GM21515 (cell line): ENCODE results near the gene ILRUN.
"Not testable (repeated sequence)": the region's sequence is repeated elsewhere in the genome, so short reads cannot be mapped to it uniquely, and the experiment has no call there.

Source experiments
- ATAC-seq: cut with Tn5 transposase; IDR thresholded peaks from one replicate; pipeline ENCODE4 v1.9.1; 2021; ENCODE audit not compliant: unreplicated experiment

ILRUN gene

GRCh38 chr6:34665019-34665418 is 31.5 kb downstream of the ILRUN start:
- no peak for ATAC-seq

DNA sequence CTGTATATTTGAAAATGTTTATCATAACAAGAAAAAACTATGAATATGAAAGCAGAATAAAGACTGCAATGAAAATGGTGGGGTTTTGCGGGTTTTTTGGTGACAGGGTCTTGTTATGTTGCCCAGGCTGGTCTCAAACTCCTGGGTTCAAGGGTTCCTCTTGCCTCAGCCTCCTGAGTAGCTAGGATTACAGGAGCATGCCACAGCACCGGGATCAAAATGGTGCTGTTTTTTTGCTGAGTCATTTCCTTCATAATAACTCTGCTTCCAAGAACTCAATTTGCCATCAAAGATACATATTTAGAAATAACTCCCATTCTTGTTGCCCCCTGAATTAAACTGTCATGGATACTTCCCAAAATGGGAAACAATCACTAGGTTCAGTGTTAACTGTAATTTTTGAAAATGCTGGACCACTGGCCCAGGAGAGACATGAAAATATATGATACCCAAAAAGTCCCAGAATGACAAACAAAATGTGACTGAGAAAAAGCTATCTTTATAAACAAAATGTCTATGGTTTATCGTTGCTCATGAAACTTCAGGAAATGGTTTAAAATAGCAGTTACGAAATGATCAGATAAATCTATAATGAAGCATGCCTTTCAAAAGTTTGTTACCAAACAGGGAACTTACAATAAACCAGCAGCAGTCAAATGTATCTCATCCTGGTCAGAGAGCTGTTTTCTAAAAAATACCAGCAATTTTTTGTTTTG is 32.2 kb downstream of the ILRUN start:
- ATAC-seq: no peak

DNA sequence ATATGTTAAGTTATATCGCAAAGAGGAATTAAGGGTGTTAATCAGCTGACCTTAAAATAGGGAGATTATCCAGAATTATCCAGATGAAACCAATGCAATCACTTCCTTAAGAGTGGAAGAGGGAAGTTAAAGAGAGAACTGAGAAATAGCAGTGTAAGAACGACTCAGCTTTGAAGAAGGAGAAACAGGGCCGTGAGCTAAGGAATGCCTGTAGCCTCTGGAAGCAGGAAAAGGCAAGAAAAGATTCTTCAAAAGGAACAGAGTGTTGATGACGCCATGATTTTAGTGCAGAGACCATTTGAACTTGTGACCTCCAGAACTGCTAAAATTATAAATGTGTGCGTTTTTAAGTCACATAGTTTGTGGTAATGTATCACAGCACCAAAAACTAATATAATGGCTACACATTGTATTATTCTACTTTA is 32.7 kb downstream of the ILRUN start:
- ATAC-seq: no peak

GRCh38 chr6:34663371-34663770 is 33.2 kb downstream of the ILRUN start:
- no peak for ATAC-seq

DNA sequence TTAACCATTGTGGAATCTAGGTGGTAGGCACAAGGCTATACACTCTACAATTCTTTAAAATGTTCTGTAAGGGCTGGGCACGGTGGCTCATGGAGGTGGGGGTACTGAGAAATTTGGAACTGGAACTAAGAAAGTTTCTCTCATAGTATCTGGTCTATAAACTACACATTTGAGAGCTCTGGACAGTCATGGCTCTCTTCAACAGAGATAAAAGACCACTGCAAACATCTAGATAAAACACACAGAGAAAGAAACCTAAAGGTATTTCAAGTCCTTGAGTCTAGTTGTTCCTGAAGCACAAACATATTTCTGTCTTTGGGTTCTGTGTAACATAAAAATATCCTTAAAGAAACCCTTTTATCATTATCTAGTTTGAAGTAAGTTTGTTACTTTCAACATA is 35.2 kb downstream of the ILRUN start:
- no peak for ATAC-seq

GRCh38 chr6:34658605-34659265 is 37.8 kb downstream of the ILRUN start:
- no peak for ATAC-seq

GRCh38 chr6:34657979-34658480 is 38.5 kb downstream of the ILRUN start:
- ATAC-seq: not testable (repeated sequence)

GRCh38 chr6:34657307-34657978 is 39.1 kb downstream of the ILRUN start:
- no peak for ATAC-seq

GRCh38 chr6:34657037-34657306 is 39.6 kb downstream of the ILRUN start:
- no peak for ATAC-seq

- ATAC-seq: peak; percentile 87
These were observed 40.1 kb downstream of the ILRUN start for GRCh38 chr6:34656378-34657036.

DNA sequence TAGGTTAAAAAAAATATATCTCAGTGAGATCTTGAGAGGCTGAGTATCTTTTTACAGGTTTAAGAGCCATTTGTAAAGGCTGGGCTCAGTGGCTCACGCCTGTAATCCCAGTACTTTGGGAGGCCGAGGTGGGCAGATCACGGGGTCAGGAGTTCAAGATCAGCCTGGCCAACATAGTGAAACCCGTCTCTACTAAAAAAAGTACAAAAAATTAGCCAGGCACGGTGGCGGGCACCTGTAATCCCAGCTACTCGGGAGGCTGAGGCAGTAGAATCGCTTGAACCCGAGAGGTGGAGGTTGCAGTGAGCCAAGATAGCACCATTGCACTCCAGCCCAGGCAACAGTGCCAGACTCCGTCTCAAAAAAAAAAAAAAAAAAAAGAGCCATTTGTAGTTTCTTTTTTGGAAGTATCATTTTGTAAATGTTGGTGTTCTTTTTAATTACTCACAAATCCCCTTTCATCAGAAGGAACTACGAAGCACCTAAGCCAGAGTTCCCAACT is 40.6 kb downstream of the ILRUN start:
- not testable (repeated sequence) for ATAC-seq

DNA sequence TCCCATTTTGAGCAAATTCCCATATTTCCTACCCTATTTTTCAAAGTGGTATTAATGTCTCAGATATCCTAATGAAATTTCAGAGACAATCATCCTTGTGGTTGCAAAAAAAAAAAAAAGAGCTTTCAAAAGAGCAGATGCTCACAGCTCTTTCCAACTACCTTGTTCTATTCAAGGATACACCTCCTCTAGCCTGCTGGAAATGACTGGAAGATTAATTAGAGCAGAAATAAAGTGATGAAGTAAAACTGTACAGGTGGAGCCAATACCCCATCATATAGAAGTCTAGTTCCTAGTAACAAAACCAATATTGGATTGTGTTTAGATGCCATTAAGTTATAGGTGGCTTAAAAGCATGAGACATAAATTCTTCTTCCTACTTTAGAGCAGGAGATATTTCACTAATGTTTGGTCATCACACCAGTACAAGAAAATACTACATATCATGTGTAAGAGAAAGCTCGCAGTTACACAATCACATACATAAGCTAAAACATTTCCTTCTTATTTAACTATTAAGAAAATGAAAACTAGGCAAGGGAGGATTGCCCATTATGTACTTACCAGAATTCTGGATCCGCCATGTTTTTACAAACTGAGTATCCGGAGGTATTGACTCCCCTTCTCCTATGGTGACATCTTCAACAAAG is 42.4 kb downstream of the ILRUN start:
- no peak for ATAC-seq

DNA sequence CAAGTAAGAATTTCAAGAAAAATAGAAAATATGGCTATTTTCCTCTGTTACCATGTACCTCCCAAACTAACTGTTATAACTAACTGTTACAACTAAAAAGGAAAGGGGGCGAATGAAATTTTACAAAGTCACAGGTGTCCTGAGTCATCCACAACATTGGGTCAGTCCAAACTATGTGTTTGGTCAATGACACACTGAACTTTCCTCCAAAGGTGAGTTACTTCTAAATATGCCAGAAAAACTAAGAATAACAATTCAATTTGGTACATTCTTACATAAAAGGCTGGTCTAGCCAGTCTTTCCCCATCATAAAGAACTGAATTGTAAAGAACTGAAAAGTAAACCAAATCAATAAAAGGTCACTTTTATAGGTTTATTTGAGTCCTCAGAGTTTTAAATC is 44.3 kb downstream of the ILRUN start:
- ATAC-seq: no peak

DNA sequence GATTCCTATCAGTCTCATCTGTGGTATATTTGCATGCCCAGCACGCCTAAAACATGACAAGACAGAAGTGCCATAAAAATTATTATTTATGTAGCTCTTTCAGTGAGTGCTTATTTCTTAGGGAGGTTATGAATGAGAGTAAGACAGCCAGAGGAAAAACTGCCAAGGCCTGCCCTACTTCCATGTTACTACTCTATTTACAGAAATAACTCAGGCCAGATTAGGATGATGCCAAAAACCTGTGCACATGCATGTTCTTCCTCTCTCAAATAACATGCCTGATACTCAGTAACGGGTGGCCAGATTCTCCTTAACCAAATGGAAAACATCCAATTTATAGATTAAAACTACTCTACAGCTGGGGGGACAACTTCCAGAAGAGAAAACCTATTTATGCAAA is 45.7 kb downstream of the ILRUN start:
- no peak for ATAC-seq

DNA sequence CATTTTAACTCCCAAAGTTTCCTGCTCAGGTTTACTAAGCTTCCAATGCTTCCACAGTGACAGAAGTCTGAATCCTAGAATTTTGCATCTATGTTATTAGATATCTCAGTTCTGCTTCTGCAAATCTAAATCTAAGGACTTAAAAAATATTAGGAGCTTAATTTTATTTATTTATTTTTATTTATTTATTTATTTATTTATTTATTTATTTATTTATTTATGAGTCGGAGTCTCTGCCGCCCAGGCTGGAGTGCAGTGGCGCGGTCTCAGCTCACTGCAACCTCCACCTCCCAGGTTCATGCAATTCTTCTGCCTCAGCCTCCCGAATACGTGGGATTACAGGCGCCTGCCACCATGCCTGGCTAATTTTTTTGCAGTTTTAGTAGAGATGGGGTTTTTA is 46.3 kb downstream of the ILRUN start:
- ATAC-seq: not testable (repeated sequence)

DNA sequence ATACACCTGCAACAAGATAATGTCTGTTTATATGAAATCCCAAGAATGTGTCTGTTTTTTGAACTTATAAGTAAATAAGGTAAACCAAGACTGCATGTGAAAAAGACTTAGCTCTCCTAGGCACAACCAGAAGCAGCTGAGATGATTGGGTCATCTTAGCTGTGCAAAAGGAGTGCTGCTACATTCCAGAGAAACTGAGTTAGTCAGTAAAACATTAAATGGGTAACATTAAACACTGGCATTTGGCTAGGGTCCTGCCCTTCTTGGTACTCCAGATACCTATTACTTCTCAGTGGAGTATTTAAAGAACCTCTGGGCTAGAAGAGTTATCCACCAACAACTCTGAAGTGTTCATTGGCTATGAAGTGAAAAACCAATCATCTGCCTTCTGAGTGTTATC is 47.8 kb downstream of the ILRUN start:
- ATAC-seq: no peak
